Liver (tissue), 3 donors: Measurements from ENCODE around the gene CD8B.
"Not testable (repeated sequence)": the region's sequence is repeated elsewhere in the genome, so short reads cannot be mapped to it uniquely, and the experiment has no call there.

Source experiments
- GABPA ChIP-seq, 2 donors: IDR thresholded peaks in 1 of 2; conservative IDR thresholded peaks in 1 of 2; 2 replicates each; pipeline ENCODE4 v1.6.1; 2016; ENCODE audit warnings: antibody characterized with exemption in 2 of 2, mild to moderate bottlenecking in 1 of 2, moderate library complexity in 1 of 2
- HNF4A ChIP-seq, 2 donors: conservative IDR thresholded peaks; 2 replicates each; pipeline ENCODE4 v1.6.1; 2016; ENCODE audit warnings: antibody characterized with exemption in 2 of 2, mild to moderate bottlenecking in 2 of 2
- MAX ChIP-seq: IDR thresholded peaks from 2 replicates; pipeline ENCODE4 v1.6.1; 2016; ENCODE audit warnings: antibody characterized with exemption
- RAD21 ChIP-seq, 2 donors: IDR thresholded peaks; 2 replicates each; pipeline ENCODE4 v1.6.1; 2016; ENCODE audit warnings: antibody characterized with exemption in 2 of 2, mild to moderate bottlenecking in 2 of 2
- RXRA ChIP-seq, 2 donors: IDR thresholded peaks; 2 replicates each; pipeline ENCODE4 v1.6.1; 2017 to 2018; ENCODE audit warnings: antibody characterized with exemption in 2 of 2, mild to moderate bottlenecking in 1 of 2
- TAF1 ChIP-seq: conservative IDR thresholded peaks from 2 replicates; pipeline ENCODE4 v1.6.1; 2016; ENCODE audit warnings: antibody characterized with exemption, mild to moderate bottlenecking
- TF ChIP-seq, protein P1 (sequence below): fragments of 150-350 bp; IDR thresholded peaks from 2 replicates; pipeline ENCODE4 v1.5.1; 2017; ENCODE audit warnings: improper control_type of control experiment, low read depth, low read length; ENCODE audit not compliant: missing input control
- TF ChIP-seq, protein P2 (sequence below): IDR thresholded peaks from 2 replicates; pipeline ENCODE4 v1.6.1; 2016; ENCODE audit warnings: antibody characterized with exemption, mild to moderate bottlenecking
- donor health status: healthy.
- donor health status: healthy.

GRCh38 chr2:86882865-86883264 lies 21.2 kb upstream of the CD8B start:
- TF ChIP-seq, protein P1, sequence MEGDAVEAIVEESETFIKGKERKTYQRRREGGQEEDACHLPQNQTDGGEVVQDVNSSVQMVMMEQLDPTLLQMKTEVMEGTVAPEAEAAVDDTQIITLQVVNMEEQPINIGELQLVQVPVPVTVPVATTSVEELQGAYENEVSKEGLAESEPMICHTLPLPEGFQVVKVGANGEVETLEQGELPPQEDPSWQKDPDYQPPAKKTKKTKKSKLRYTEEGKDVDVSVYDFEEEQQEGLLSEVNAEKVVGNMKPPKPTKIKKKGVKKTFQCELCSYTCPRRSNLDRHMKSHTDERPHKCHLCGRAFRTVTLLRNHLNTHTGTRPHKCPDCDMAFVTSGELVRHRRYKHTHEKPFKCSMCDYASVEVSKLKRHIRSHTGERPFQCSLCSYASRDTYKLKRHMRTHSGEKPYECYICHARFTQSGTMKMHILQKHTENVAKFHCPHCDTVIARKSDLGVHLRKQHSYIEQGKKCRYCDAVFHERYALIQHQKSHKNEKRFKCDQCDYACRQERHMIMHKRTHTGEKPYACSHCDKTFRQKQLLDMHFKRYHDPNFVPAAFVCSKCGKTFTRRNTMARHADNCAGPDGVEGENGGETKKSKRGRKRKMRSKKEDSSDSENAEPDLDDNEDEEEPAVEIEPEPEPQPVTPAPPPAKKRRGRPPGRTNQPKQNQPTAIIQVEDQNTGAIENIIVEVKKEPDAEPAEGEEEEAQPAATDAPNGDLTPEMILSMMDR = not testable (repeated sequence)
- TF ChIP-seq, protein P2, sequence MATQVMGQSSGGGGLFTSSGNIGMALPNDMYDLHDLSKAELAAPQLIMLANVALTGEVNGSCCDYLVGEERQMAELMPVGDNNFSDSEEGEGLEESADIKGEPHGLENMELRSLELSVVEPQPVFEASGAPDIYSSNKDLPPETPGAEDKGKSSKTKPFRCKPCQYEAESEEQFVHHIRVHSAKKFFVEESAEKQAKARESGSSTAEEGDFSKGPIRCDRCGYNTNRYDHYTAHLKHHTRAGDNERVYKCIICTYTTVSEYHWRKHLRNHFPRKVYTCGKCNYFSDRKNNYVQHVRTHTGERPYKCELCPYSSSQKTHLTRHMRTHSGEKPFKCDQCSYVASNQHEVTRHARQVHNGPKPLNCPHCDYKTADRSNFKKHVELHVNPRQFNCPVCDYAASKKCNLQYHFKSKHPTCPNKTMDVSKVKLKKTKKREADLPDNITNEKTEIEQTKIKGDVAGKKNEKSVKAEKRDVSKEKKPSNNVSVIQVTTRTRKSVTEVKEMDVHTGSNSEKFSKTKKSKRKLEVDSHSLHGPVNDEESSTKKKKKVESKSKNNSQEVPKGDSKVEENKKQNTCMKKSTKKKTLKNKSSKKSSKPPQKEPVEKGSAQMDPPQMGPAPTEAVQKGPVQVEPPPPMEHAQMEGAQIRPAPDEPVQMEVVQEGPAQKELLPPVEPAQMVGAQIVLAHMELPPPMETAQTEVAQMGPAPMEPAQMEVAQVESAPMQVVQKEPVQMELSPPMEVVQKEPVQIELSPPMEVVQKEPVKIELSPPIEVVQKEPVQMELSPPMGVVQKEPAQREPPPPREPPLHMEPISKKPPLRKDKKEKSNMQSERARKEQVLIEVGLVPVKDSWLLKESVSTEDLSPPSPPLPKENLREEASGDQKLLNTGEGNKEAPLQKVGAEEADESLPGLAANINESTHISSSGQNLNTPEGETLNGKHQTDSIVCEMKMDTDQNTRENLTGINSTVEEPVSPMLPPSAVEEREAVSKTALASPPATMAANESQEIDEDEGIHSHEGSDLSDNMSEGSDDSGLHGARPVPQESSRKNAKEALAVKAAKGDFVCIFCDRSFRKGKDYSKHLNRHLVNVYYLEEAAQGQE = not testable (repeated sequence)
- not testable (repeated sequence) for TF ChIP-seq RAD21 (IDR thresholded peaks at IDR 0.05); MAX; RXRA (IDR thresholded peaks at IDR 0.05); HNF4A (conservative IDR thresholded peaks at IDR 0.05); GABPA (IDR thresholded peaks at IDR 0.05 in 1 of 2, conservative IDR thresholded peaks at IDR 0.05 in 1 of 2); TAF1
